HG02870 (cell line): ENCODE data around the gene ERC1.
A peak's percentile ranks its signal among the peaks of the same experiment; 100 is the strongest.
"Not testable (repeated sequence)": the region's sequence is repeated elsewhere in the genome, so short reads cannot be mapped to it uniquely, and the experiment has no call there.

Experiments used
- ATAC-seq: cut with Tn5 transposase; IDR thresholded peaks from one replicate; pipeline ENCODE4 v1.9.1; 2021; ENCODE audit warnings: mild to moderate bottlenecking, moderate library complexity; ENCODE audit not compliant: unreplicated experiment

The ERC1 gene

GRCh38 chr12:1069846-1070245, 78.8 kb downstream of the ERC1 start:
- ATAC-seq, result no peak

- no peak for ATAC-seq
Measured at GRCh38 chr12:1071182-1071581, 80.2 kb downstream of the ERC1 start.

- no peak for ATAC-seq
Measured at GRCh38 chr12:1073652-1074051, 82.6 kb downstream of the ERC1 start.

- ATAC-seq, result no peak
Measured at GRCh38 chr12:1077036-1077803, 86.2 kb downstream of the ERC1 start.

- ATAC-seq, result no peak
Measured at GRCh38 chr12:1078002-1078401, 87.0 kb downstream of the ERC1 start.

GRCh38 chr12:1080520-1081223, 89.6 kb downstream of the ERC1 start:
- ATAC-seq, result no peak

GRCh38 chr12:1083151-1083888, 92.3 kb downstream of the ERC1 start:
- no peak for ATAC-seq

GRCh38 chr12:1083889-1084262, 92.9 kb downstream of the ERC1 start:
- ATAC-seq, result no peak

- ATAC-seq, result no peak
Measured at GRCh38 chr12:1091350-1091749, 100.3 kb downstream of the ERC1 start.

- ATAC-seq, result no peak
Measured at GRCh38 chr12:1093166-1093751, 102.2 kb downstream of the ERC1 start.

- no peak for ATAC-seq
Measured at GRCh38 chr12:1094714-1095113, 103.7 kb downstream of the ERC1 start.

GRCh38 chr12:1099158-1099557, 108.1 kb downstream of the ERC1 start:
- peak; percentile 71 for ATAC-seq

- ATAC-seq, result not testable (repeated sequence)
Measured at GRCh38 chr12:1099618-1100017, 108.6 kb downstream of the ERC1 start.

- ATAC-seq, result no peak
Measured at GRCh38 chr12:1102115-1102514, 111.1 kb downstream of the ERC1 start.

GRCh38 chr12:1102791-1103450, 111.9 kb downstream of the ERC1 start:
- ATAC-seq, result no peak

GRCh38 chr12:1103632-1104031, 112.6 kb downstream of the ERC1 start:
- no peak for ATAC-seq

- ATAC-seq, result no peak
Measured at GRCh38 chr12:1104088-1104800, 113.2 kb downstream of the ERC1 start.

- no peak for ATAC-seq
Measured at GRCh38 chr12:1107669-1108068, 116.6 kb downstream of the ERC1 start.

- ATAC-seq, result no peak
Measured at GRCh38 chr12:1108276-1108675, 117.3 kb downstream of the ERC1 start.
